Prostate gland (tissue), 2 donors: ENCODE data around the gene IRX5.

Experiments used
- CTCF ChIP-seq, 4 experiments: fragments of 200-600 bp in 2 of 4; fragments of 450-650 bp in 2 of 4; sonication (generic) in 2 of 4; IDR thresholded peaks; 1 replicate in 3 of 4; 2 replicates in 1 of 4; pipeline ENCODE4 v1.5.1; 2016 to 2019; ENCODE audit warnings: antibody characterized with exemption in 4 of 4, mild to moderate bottlenecking in 2 of 4, moderate library complexity in 2 of 4
- POLR2A ChIP-seq: fragments of 450-650 bp; IDR thresholded peaks from one replicate; pipeline ENCODE4 v1.6.1; 2016; ENCODE audit warnings: antibody characterized with exemption, mild to moderate bottlenecking

DNA sequence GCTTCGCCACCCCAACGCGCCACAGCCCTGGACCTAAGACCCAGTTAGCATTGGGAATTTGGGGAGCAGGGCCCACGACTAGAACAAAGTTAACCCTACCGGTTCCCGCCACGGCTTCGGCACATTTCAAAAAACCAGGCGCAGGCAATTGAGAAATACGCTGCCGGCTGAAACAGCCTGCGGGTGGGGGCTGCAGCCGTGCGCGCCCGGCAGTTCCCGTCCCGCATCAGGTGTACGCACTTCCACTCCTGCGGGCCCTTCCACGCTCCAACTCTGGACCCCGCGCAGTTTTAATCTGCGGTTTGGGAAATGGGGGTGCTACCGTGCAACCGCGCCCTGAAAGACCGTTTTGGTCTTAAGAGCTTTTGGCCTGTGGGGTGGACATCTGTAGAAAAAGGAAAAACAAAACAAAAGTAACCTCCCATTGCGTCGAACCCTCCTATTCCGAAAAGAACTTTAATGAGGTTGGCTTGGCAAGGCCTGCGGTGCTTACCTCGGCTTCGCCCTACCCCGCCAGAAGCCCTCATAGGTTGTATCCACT is 7.1 kb downstream of the IRX5 start:
- TF ChIP-seq CTCF (IDR thresholded peaks at IDR 0.05) (no peak), POLR2A (no peak)
